ENCODE results near the gene TIRAP. TPM values are rescaled to one million over a fixed set of nuclear protein-coding genes. Genes with fewer than 3 reads are reported as not detected.
A peak's percentile ranks its signal among the peaks of the same experiment; 100 is the strongest.

TIRAP gene
- total RNA-seq, 1 donor from 2014 or later = 10.4 TPM

GRCh38 chr11:126256216-126256615 is 26.7 kb upstream of the TIRAP start:
- H3K27me3 Mint-ChIP-seq = no peaks in the 10 kb centered on the region
- DNase-seq (ENCODE audit: extremely low spot score, unreplicated experiment) = no peak
- H3K4me3 Mint-ChIP-seq = no peak overlapping the region
- no peaks in the 10 kb centered on the region for H3K4me1 Mint-ChIP-seq (ENCODE audit: unreplicated experiment)
- no peak for TF ChIP-seq CTCF (conservative IDR thresholded peaks at IDR 0.05)
- H3K36me3 Mint-ChIP-seq = peaks cover 24% of the 10 kb centered on the region
- no peak overlapping the region for H3K27ac Mint-ChIP-seq
- H3K9me3 Mint-ChIP-seq = no peaks in the 10 kb centered on the region

- no peak for DNase-seq (ENCODE audit: extremely low spot score, unreplicated experiment)
- no peak overlapping the region for H3K27ac Mint-ChIP-seq
- no peaks in the 10 kb centered on the region for H3K9me3 Mint-ChIP-seq
- H3K4me3 Mint-ChIP-seq = no peak overlapping the region
- peaks cover 26% of the 10 kb centered on the region for H3K36me3 Mint-ChIP-seq
- H3K27me3 Mint-ChIP-seq = no peaks in the 10 kb centered on the region
- H3K4me1 Mint-ChIP-seq (ENCODE audit: unreplicated experiment) = no peaks in the 10 kb centered on the region
- TF ChIP-seq CTCF (conservative IDR thresholded peaks at IDR 0.05) = no peak
Observed at GRCh38 chr11:126257144-126257543, 25.7 kb upstream of the TIRAP start.

GRCh38 chr11:126257764-126258163 is 25.1 kb upstream of the TIRAP start:
- Mint-ChIP-seq H3K9me3 (no peaks in the 10 kb centered on the region), H3K4me1 (ENCODE audit: unreplicated experiment) (no peaks in the 10 kb centered on the region), H3K4me3 (no peak overlapping the region), H3K36me3 (peaks cover 27% of the 10 kb centered on the region), H3K27ac (no peak overlapping the region), H3K27me3 (no peaks in the 10 kb centered on the region)
- no peak for TF ChIP-seq CTCF (conservative IDR thresholded peaks at IDR 0.05)
- no peak for DNase-seq (ENCODE audit: extremely low spot score, unreplicated experiment)

DNA sequence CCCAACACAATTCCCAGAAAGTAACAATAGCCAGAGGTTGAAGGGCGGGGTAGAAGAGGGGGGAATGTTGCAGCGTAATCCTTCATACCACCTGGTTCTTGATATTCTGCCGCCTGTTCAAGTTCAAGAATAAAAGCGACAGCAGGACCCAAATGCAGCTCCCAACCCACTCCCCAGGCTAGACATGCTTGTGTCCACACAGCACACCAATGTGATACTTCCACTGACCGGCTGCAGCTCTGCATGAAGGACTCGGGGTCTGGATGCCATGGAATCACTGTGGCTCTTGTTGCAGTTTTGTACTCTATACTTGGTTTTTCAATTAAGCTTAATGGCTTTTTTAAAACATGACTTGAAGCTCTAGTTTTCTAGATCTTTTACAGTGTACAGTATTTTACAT is 20.7 kb upstream of the TIRAP start:
- H3K36me3 Mint-ChIP-seq = peaks cover 28% of the 10 kb centered on the region
- no peak overlapping the region for H3K27ac Mint-ChIP-seq
- no peak for TF ChIP-seq CTCF (conservative IDR thresholded peaks at IDR 0.05)
- no peak overlapping the region for H3K4me3 Mint-ChIP-seq
- DNase-seq (ENCODE audit: extremely low spot score, unreplicated experiment) = no peak
- H3K9me3 Mint-ChIP-seq = no peaks in the 10 kb centered on the region
- H3K27me3 Mint-ChIP-seq = no peaks in the 10 kb centered on the region
- H3K4me1 Mint-ChIP-seq (ENCODE audit: unreplicated experiment) = peaks cover 2% of the 10 kb centered on the region

DNA sequence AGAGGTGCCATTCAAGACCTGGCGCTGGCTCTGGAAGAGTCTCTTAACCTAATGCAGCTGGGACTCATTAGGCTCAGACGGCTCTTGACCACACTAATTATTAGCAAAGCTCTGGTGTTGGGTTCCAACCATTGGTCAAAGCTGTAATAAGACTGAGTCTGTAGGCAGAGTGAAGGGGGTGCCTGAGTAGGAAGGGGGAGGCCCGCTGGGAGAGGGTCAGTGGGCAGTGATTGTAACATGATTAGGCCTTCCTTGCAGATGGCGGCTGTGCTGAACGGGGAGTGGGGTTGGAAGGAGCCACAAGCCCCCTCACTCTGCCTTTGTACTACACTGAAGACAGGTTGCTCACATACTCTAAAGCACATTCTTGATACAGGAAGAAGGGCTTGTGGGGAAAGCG is 19.4 kb upstream of the TIRAP start:
- TF ChIP-seq CTCF (conservative IDR thresholded peaks at IDR 0.05) = no peak
- Mint-ChIP-seq H3K27me3 (no peaks in the 10 kb centered on the region), H3K36me3 (peaks cover 28% of the 10 kb centered on the region), H3K9me3 (no peaks in the 10 kb centered on the region), H3K4me1 (ENCODE audit: unreplicated experiment) (peaks cover 9% of the 10 kb centered on the region), H3K4me3 (no peak overlapping the region), H3K27ac (no peak overlapping the region)
- DNase-seq (ENCODE audit: extremely low spot score, unreplicated experiment) = no peak

GRCh38 chr11:126265811-126266210 is 17.1 kb upstream of the TIRAP start:
- no peak for TF ChIP-seq CTCF (conservative IDR thresholded peaks at IDR 0.05)
- Mint-ChIP-seq H3K27me3 (no peaks in the 10 kb centered on the region), H3K9me3 (no peaks in the 10 kb centered on the region), H3K36me3 (peaks cover 26% of the 10 kb centered on the region), H3K27ac (peak overlapping the region; percentile 10), H3K4me3 (peak overlapping the region; percentile 60), H3K4me1 (ENCODE audit: unreplicated experiment) (peaks cover 25% of the 10 kb centered on the region)
- DNase-seq (ENCODE audit: extremely low spot score, unreplicated experiment) = no peak
